ENCODE results near the gene GFAP.

GFAP gene

GRCh38 chr17:44915321-44915726, at the start of gene GFAP:
Gene GFAP (minus strand): TSS chr17:44915500. CDS start chr17:44915486, 14 bp downstream.
- TF ChIP-seq TEAD4 (IDR thresholded peaks at IDR 0.05) (no peak), NFIC (IDR thresholded peaks at IDR 0.05) (no peak), YY1 (IDR thresholded peaks at IDR 0.05; ENCODE audit: low read depth) (no peak), EGR1 (IDR thresholded peaks at IDR 0.05) (no peak), FOXM1 (IDR thresholded peaks at IDR 0.05; ENCODE audit: borderline replicate concordance, low read depth) (no peak), RAD21 (IDR thresholded peaks at IDR 0.05; ENCODE audit: low read depth) (no peak), ZBTB7A (IDR thresholded peaks at IDR 0.05; ENCODE audit: low read depth) (no peak), TCF12 (IDR thresholded peaks at IDR 0.05; ENCODE audit: low read depth) (no peak), CEBPB (IDR thresholded peaks at IDR 0.05) (no peak), MAX (IDR thresholded peaks at IDR 0.05) (no peak), EP300 (IDR thresholded peaks at IDR 0.05; ENCODE audit: borderline replicate concordance) (no peak), TAF1 (IDR thresholded peaks at IDR 0.05; ENCODE audit: low read depth) (no peak), CREB1 (IDR thresholded peaks at IDR 0.05; ENCODE audit: low read depth) (no peak)
- TF ChIP-seq, protein P1, sequence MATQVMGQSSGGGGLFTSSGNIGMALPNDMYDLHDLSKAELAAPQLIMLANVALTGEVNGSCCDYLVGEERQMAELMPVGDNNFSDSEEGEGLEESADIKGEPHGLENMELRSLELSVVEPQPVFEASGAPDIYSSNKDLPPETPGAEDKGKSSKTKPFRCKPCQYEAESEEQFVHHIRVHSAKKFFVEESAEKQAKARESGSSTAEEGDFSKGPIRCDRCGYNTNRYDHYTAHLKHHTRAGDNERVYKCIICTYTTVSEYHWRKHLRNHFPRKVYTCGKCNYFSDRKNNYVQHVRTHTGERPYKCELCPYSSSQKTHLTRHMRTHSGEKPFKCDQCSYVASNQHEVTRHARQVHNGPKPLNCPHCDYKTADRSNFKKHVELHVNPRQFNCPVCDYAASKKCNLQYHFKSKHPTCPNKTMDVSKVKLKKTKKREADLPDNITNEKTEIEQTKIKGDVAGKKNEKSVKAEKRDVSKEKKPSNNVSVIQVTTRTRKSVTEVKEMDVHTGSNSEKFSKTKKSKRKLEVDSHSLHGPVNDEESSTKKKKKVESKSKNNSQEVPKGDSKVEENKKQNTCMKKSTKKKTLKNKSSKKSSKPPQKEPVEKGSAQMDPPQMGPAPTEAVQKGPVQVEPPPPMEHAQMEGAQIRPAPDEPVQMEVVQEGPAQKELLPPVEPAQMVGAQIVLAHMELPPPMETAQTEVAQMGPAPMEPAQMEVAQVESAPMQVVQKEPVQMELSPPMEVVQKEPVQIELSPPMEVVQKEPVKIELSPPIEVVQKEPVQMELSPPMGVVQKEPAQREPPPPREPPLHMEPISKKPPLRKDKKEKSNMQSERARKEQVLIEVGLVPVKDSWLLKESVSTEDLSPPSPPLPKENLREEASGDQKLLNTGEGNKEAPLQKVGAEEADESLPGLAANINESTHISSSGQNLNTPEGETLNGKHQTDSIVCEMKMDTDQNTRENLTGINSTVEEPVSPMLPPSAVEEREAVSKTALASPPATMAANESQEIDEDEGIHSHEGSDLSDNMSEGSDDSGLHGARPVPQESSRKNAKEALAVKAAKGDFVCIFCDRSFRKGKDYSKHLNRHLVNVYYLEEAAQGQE (IDR thresholded peaks at IDR 0.05; ENCODE audit: low read depth), result no peak
- TF ChIP-seq, protein P2, sequence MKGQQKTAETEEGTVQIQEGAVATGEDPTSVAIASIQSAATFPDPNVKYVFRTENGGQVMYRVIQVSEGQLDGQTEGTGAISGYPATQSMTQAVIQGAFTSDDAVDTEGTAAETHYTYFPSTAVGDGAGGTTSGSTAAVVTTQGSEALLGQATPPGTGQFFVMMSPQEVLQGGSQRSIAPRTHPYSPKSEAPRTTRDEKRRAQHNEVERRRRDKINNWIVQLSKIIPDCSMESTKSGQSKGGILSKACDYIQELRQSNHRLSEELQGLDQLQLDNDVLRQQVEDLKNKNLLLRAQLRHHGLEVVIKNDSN (IDR thresholded peaks at IDR 0.05), result no peak

DNA sequence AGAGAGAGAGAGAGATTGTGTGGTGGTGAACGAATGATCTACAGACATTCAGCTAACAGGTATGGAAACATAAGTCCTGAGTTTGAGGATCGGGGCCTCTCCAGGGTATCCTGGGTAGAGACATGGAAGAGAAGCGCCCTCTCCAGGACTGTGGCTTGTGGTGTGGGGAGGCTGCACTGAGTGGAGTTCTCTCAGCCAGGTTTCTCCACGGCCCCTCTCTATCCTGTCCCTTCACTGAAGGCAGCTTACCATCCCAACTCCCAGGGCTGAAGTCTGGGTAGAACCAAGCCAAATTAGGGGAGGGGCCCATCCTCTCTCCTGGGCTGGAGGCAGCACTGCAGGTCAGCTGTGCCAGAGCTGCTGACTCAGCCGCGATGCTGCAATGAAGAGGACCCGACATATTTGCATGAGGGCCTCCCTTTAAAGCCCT, 46.6 kb upstream of the GFAP start:
- TF ChIP-seq, protein P2 (IDR thresholded peaks at IDR 0.05), result no peak
- TF ChIP-seq RAD21 (IDR thresholded peaks at IDR 0.05; ENCODE audit: low read depth), result 0 out of 2 replicates have a peak, but pooled peaks have one; percentile 19
- no peak for TF ChIP-seq FOXM1 (IDR thresholded peaks at IDR 0.05; ENCODE audit: borderline replicate concordance, low read depth)

DNA sequence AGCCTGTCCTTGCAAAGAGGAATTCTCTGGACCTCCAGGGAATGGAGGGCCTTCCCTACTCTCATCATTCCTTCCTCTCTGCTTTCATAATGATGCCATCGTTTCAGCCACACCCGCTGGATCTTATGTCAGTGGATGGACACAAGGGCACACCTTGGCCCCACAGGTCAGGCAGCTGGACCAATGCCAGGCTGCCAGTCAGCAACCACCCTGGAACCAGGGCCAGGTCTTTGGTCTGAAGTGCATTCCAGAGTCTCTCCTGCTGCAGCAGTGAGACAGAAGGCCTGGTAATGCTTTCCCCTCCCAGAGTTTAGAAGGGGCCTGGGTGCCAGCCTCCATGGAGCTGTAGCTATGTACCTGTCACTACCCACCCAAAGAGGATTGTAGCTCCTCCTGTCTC, 45.4 kb upstream of the GFAP start:
- TF ChIP-seq RAD21 (IDR thresholded peaks at IDR 0.05; ENCODE audit: low read depth) (no peak), NFIC (IDR thresholded peaks at IDR 0.05) (peak; percentile 65)

DNA sequence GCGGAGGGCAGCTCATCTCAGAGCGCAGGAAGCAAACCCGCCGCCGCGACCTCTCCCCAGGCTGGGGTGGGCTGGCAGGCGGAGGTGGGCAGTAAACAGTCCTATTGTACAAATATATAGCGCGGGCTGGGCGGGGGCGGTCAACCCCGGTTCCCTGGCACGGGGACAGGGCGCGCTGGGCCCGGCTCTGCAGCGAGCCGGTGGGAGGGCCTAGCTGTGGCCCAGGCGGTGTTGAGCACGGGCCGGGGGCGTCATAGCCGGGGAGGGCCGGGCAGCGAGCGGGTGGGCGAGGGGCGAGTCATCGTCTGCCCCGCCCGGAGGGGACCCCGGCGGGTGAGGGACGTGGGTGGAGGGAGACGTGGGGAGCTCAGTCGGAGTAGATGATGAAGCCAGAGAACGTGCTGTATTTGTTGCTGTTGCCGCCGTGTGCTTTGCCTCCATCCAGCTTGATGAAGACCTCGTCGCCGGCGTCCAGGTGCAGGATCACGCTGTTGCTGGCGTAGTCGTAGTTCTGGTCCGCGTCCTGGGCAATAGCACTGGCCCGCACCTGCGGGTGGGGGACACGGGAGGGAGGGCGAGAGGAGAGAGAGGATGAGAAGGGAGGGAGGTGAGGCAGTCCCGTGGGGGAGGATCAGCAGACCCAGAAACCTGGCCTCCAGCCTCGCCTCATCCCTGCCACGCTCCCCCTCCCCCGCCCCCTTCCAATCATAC, 44.7 kb upstream of the GFAP start:
- no peak for TF ChIP-seq RAD21 (IDR thresholded peaks at IDR 0.05; ENCODE audit: low read depth)
- TF ChIP-seq EGR1 (IDR thresholded peaks at IDR 0.05), result no peak
- TF ChIP-seq EP300 (IDR thresholded peaks at IDR 0.05; ENCODE audit: borderline replicate concordance), result no peak
- no peak for TF ChIP-seq TCF12 (IDR thresholded peaks at IDR 0.05; ENCODE audit: low read depth)
- TF ChIP-seq CEBPB (IDR thresholded peaks at IDR 0.05), result no peak
- TF ChIP-seq TEAD4 (IDR thresholded peaks at IDR 0.05), result no peak
- TF ChIP-seq CREB1 (IDR thresholded peaks at IDR 0.05; ENCODE audit: low read depth), result no peak
- TF ChIP-seq, protein P2 (IDR thresholded peaks at IDR 0.05), result no peak
- no peak for TF ChIP-seq ZBTB7A (IDR thresholded peaks at IDR 0.05; ENCODE audit: low read depth)
- TF ChIP-seq, protein P1 (IDR thresholded peaks at IDR 0.05; ENCODE audit: low read depth), result no peak
- no peak for TF ChIP-seq TAF1 (IDR thresholded peaks at IDR 0.05; ENCODE audit: low read depth)
- no peak for TF ChIP-seq MAX (IDR thresholded peaks at IDR 0.05)
- no peak for TF ChIP-seq NFIC (IDR thresholded peaks at IDR 0.05)
- no peak for TF ChIP-seq YY1 (IDR thresholded peaks at IDR 0.05; ENCODE audit: low read depth)
- no peak for TF ChIP-seq FOXM1 (IDR thresholded peaks at IDR 0.05; ENCODE audit: borderline replicate concordance, low read depth)

DNA sequence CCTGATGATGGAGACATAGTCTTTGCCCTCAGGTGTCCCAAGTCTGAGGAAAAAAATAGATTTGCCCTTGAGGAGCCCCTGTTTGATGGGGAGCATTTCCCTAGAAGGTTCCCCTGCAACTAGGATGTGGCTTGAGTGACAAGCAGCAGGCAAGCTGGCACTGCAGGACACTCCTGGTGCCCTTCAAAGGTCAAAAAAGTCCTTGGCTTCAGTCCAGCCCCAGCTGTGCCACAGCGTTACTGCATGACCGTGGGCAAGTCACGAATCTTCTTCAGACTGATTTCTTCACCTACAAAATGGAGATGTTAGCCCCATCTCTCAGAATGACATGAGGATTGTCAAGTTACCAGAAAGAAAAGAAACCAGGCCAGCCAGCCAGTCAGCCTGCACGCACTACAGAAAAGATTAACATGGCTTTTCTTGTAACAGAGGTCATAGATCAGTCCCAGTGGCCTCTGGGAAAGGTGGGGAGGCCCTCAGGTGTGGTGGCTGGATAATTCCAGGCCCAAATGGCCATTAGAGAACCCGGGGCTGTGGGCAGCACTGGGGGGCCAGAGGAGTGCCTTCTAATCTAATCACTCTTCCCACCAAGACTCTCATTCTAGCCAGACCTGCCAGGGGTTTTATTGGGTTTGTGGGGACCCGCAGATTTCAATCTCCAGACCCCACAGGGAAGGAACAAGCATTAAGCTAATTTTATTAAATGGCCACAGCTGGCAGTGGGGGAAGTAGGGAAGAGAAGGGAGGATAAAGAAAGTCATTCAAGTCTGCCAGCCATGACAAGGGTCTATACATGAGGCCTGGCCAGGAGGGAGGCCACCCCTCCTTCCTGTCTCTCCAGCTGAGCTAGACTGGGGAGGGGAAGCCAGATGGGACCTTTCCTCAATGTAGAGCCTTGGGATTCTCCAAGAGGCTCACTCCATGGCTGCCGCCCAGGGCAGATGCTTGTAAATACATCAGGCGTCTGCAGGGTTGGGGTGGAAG, 42.0 kb upstream of the GFAP start:
- TF ChIP-seq TEAD4 (IDR thresholded peaks at IDR 0.05) (no peak), EP300 (IDR thresholded peaks at IDR 0.05; ENCODE audit: borderline replicate concordance) (no peak)

All from Ishikawa (cell line).